COLO829 (cell line): Measurements from ENCODE around the gene LGALS8.
"Not testable (repeated sequence)": the region's sequence is repeated elsewhere in the genome, so short reads cannot be mapped to it uniquely, and the experiment has no call there.

Experiments used
- DNase-seq: peaks from one replicate; pipeline ENCODE4 v3.0.0; 2012; ENCODE audit warnings: low spot score

The LGALS8 gene

GRCh38 chr1:236541710-236542109 is 17.9 kb downstream of the LGALS8 start:
- DNase-seq = no peak

- no peak for DNase-seq
These were observed 19.4 kb downstream of the LGALS8 start for GRCh38 chr1:236543065-236543669.

GRCh38 chr1:236545621-236546169 is 21.9 kb downstream of the LGALS8 start:
- DNase-seq = no peak

GRCh38 chr1:236548452-236548851 is 24.7 kb downstream of the LGALS8 start:
- no peak for DNase-seq

- DNase-seq = no peak
These were observed 27.4 kb downstream of the LGALS8 start for GRCh38 chr1:236550961-236551851.

- no peak for DNase-seq
These were observed 28.3 kb downstream of the LGALS8 start for GRCh38 chr1:236552096-236552495.

- no peak for DNase-seq
These were observed 29.1 kb downstream of the LGALS8 start for GRCh38 chr1:236552901-236553300.

- no peak for DNase-seq
These were observed 29.6 kb downstream of the LGALS8 start for GRCh38 chr1:236553370-236553769.

GRCh38 chr1:236556606-236557005 is 32.8 kb downstream of the LGALS8 start:
- no peak for DNase-seq

GRCh38 chr1:236558081-236558480 is 34.3 kb downstream of the LGALS8 start:
- no peak for DNase-seq

GRCh38 chr1:236558846-236559245 is 35.1 kb downstream of the LGALS8 start:
- no peak for DNase-seq

GRCh38 chr1:236560213-236560771 is 36.5 kb downstream of the LGALS8 start:
- DNase-seq = no peak

- DNase-seq = no peak
These were observed 38.2 kb downstream of the LGALS8 start for GRCh38 chr1:236561976-236562375.

- no peak for DNase-seq
These were observed 41.7 kb downstream of the LGALS8 start for GRCh38 chr1:236565530-236565929.

GRCh38 chr1:236568285-236568894 is 44.6 kb downstream of the LGALS8 start:
- no peak for DNase-seq

GRCh38 chr1:236575523-236575922 is 51.7 kb downstream of the LGALS8 start:
- DNase-seq = no peak

- DNase-seq = no peak
These were observed 52.2 kb downstream of the LGALS8 start for GRCh38 chr1:236576004-236576403.

- not testable (repeated sequence) for DNase-seq
These were observed 53.3 kb downstream of the LGALS8 start for GRCh38 chr1:236577041-236577440.

- DNase-seq = no peak
These were observed 54.9 kb downstream of the LGALS8 start for GRCh38 chr1:236578661-236579060.

- DNase-seq = not testable (repeated sequence)
These were observed 56.6 kb downstream of the LGALS8 start for GRCh38 chr1:236580404-236580803.

- DNase-seq = no peak
These were observed 57.7 kb downstream of the LGALS8 start for GRCh38 chr1:236581528-236581927.

- DNase-seq = no peak
These were observed 65.7 kb downstream of the LGALS8 start for GRCh38 chr1:236589531-236589930.
